Measurements from ENCODE around the gene DNASE1L2. TPM values are rescaled to one million over a fixed set of nuclear protein-coding genes. Genes with fewer than 3 reads are reported as not detected.

DNASE1L2 gene
- total RNA-seq, 1 donor from 2014 or later, result 2.1 TPM

- Mint-ChIP-seq H3K36me3 (ENCODE audit: insufficient read depth) (no peaks in the 10 kb centered on the region), H3K27ac (no peak overlapping the region), H3K4me1 (ENCODE audit: low read depth) (peaks cover 4% of the 10 kb centered on the region), H3K9me3 (ENCODE audit: low read depth) (no peaks in the 10 kb centered on the region), H3K4me3 (ENCODE audit: low read depth) (no peak overlapping the region), H3K27me3 (no peaks in the 10 kb centered on the region)
- TF ChIP-seq, protein P1, sequence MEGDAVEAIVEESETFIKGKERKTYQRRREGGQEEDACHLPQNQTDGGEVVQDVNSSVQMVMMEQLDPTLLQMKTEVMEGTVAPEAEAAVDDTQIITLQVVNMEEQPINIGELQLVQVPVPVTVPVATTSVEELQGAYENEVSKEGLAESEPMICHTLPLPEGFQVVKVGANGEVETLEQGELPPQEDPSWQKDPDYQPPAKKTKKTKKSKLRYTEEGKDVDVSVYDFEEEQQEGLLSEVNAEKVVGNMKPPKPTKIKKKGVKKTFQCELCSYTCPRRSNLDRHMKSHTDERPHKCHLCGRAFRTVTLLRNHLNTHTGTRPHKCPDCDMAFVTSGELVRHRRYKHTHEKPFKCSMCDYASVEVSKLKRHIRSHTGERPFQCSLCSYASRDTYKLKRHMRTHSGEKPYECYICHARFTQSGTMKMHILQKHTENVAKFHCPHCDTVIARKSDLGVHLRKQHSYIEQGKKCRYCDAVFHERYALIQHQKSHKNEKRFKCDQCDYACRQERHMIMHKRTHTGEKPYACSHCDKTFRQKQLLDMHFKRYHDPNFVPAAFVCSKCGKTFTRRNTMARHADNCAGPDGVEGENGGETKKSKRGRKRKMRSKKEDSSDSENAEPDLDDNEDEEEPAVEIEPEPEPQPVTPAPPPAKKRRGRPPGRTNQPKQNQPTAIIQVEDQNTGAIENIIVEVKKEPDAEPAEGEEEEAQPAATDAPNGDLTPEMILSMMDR (IDR thresholded peaks at IDR 0.05; ENCODE audit: unreplicated experiment), result no peak
- DNase-seq (ENCODE audit: low spot score, unreplicated experiment), result no peak
These were observed 37.7 kb downstream of the DNASE1L2 start for GRCh38 chr16:2273931-2274330.

DNA sequence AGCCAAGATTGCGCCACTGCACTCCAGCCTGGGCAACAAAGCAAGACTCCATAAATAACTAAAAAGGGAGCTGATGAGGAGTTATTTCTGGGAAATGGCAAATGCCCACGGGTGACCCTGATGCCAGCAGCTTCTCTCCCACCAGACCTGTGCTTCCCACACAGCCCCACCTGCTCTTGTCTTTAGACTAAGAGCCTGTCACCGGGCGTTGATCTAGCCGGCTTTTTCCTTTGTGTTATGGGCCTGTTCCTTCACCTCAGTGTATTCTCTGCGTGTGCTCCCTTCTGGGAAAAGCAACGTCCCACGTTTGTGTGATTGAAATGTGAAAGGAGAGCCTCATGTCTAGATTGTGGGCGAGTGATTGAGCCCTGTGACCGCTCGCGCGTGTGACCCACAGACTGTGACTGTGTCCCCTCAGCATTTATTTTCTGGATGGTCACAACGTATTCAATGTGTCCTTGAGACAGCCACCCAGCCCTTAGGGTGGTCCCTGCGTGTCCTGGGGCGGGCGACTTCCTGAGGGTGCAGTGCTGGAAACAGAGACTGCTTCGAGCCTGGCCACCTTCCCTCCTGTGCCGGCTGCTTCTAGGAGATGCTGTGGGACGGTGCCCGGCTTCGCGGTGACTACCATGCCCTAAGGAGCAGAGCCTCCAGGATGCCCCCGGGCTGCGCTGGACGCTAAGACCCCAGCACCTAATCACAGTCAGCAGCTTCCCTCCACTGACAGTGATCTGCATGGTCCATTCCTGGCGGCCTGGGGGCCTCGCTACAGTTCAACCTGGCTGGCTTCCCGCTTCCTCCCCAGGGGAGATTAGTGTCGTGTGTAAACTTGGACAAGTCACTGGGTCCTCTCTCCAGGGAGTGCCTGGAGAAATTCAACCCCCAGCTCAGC is 39.5 kb downstream of the DNASE1L2 start:
- no peaks in the 10 kb centered on the region for H3K36me3 Mint-ChIP-seq (ENCODE audit: insufficient read depth)
- H3K9me3 Mint-ChIP-seq (ENCODE audit: low read depth), result no peaks in the 10 kb centered on the region
- DNase-seq (ENCODE audit: low spot score, unreplicated experiment), result no peak
- peaks cover 5% of the 10 kb centered on the region for H3K27me3 Mint-ChIP-seq
- H3K27ac Mint-ChIP-seq, result peak overlapping the region; percentile 24
- no peaks in the 10 kb centered on the region for H3K4me1 Mint-ChIP-seq (ENCODE audit: low read depth)
- no peak overlapping the region for H3K4me3 Mint-ChIP-seq (ENCODE audit: low read depth)
- TF ChIP-seq, protein P1 (IDR thresholded peaks at IDR 0.05; ENCODE audit: unreplicated experiment), result no peak

DNA sequence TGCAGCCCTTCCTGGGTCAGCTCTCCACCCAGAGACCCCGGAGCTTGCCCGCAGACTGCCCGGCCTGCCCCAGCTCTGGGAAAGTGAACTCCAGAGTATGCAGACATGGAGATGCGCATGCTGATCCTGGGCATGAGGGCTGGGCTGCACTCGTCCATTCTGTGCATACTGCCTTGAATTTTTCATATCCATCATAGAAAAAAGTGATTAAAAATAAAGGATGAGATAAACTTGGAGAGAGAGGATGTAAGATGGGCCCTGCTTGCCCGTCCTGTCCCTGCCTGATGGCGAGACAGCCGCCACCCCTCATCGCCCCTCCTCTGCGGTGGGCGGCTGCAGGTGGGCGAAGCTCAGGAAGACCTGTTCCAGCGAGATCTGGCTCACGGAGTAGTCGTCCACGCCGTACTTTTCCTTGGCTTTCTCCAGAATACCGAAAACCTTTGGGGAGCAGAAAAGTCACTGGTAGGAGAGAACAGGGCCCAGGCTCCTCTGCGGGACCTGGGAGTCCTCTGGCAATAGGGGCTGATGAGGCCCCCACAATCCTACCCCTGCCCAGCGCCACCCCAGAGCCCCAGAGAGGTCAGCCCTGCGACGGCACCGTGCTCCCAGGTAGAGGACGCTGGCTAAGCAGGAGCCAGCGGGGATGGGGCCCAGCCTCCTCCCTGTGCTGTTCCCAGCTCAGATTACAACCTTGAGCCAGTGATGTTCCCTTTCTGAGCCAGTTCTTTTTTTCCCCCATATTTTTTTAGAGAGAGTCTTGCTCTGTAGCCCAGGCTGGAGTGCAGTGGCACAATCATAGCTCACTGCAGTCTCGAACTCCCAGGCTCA is 40.3 kb downstream of the DNASE1L2 start:
- Mint-ChIP-seq H3K4me3 (ENCODE audit: low read depth) (no peak overlapping the region), H3K27me3 (peaks cover 5% of the 10 kb centered on the region), H3K36me3 (ENCODE audit: insufficient read depth) (no peaks in the 10 kb centered on the region), H3K27ac (no peak overlapping the region), H3K9me3 (ENCODE audit: low read depth) (no peaks in the 10 kb centered on the region), H3K4me1 (ENCODE audit: low read depth) (no peaks in the 10 kb centered on the region)
- DNase-seq (ENCODE audit: low spot score, unreplicated experiment), result no peak
- TF ChIP-seq, protein P1 (IDR thresholded peaks at IDR 0.05; ENCODE audit: unreplicated experiment), result no peak

- H3K4me3 Mint-ChIP-seq (ENCODE audit: low read depth), result no peak overlapping the region
- peaks cover 5% of the 10 kb centered on the region for H3K27me3 Mint-ChIP-seq
- no peaks in the 10 kb centered on the region for H3K4me1 Mint-ChIP-seq (ENCODE audit: low read depth)
- no peaks in the 10 kb centered on the region for H3K36me3 Mint-ChIP-seq (ENCODE audit: insufficient read depth)
- DNase-seq (ENCODE audit: low spot score, unreplicated experiment), result no peak
- no peaks in the 10 kb centered on the region for H3K9me3 Mint-ChIP-seq (ENCODE audit: low read depth)
- TF ChIP-seq, protein P1 (IDR thresholded peaks at IDR 0.05; ENCODE audit: unreplicated experiment), result no peak
- H3K27ac Mint-ChIP-seq, result no peak overlapping the region
These were observed 41.4 kb downstream of the DNASE1L2 start for GRCh38 chr16:2277466-2278271.

GRCh38 chr16:2278272-2278608 is 42.0 kb downstream of the DNASE1L2 start:
- H3K4me3 Mint-ChIP-seq (ENCODE audit: low read depth), result no peak overlapping the region
- no peaks in the 10 kb centered on the region for H3K4me1 Mint-ChIP-seq (ENCODE audit: low read depth)
- TF ChIP-seq, protein P1 (IDR thresholded peaks at IDR 0.05; ENCODE audit: unreplicated experiment), result peak; percentile 24
- no peaks in the 10 kb centered on the region for H3K9me3 Mint-ChIP-seq (ENCODE audit: low read depth)
- H3K27me3 Mint-ChIP-seq, result peaks cover 5% of the 10 kb centered on the region
- H3K27ac Mint-ChIP-seq, result no peak overlapping the region
- no peak for DNase-seq (ENCODE audit: low spot score, unreplicated experiment)
- no peaks in the 10 kb centered on the region for H3K36me3 Mint-ChIP-seq (ENCODE audit: insufficient read depth)
